ENCODE data around the gene SPTBN1. TPM values are rescaled to one million over a fixed set of nuclear protein-coding genes. Genes with fewer than 3 reads are reported as not detected.

SPTBN1 gene
- total RNA-seq, 2 donors from 2014 or later: 179 to 194 TPM

DNA sequence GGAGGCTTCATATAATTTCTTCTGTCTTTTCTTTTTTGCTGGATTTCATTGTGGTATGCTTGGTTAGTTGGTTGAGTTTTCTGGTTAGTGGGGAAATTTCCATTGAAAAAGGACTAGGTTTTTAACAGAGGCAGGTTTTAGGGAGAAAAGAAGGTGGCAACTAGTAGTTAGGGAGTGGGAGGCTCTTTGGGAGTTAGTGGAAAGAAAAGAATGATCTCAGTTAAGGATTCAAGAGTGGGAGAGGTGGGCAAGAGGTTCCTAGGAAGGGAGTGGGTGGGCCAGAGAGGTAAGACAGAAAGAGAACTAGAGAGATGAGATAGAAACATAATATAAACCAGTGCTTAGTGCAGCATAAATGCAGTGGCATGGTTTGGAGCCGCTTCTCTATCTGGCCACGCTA is 96.9 kb downstream of the SPTBN1 start:
- Mint-ChIP-seq H3K4me3 (no peak overlapping the region), H3K4me1 (peaks cover 42% of the 10 kb centered on the region), H3K36me3 (ENCODE audit: low read depth) (no peaks in the 10 kb centered on the region), H3K27me3 (ENCODE audit: insufficient read depth) (no peaks in the 10 kb centered on the region), H3K27ac (no peak overlapping the region), H3K9me3 (no peaks in the 10 kb centered on the region)
- no peak overlapping the region for H3K9ac ChIP-seq (ENCODE audit: extremely low read depth, low read length, poor library complexity, severe bottlenecking)
- H3K27me3 ChIP-seq (ENCODE audit: control insufficient read depth, insufficient read depth, low read length, poor library complexity, severe bottlenecking): no peaks in the 10 kb centered on the region
- H3K4me1 ChIP-seq (ENCODE audit: control insufficient read depth, insufficient read depth, low read length): peaks cover 11% of the 10 kb centered on the region
- WGBS, 2 experiments (ENCODE audit: insufficient coverage in 1 of 2, insufficient read length in 1 of 2): 92 to 96% methylated on average over 2 of the region's 2 CpGs
- H3K9me3 ChIP-seq (ENCODE audit: control insufficient read depth, low read length): no peaks in the 10 kb centered on the region
- H3K36me3 ChIP-seq (ENCODE audit: control insufficient read depth, insufficient read depth, low read length): no peaks in the 10 kb centered on the region
- no peak for DNase-seq
- no peak overlapping the region for H3K27ac ChIP-seq (ENCODE audit: low read depth, low read length)
- H3K4me3 ChIP-seq (ENCODE audit: low read length): no peak overlapping the region
- TF ChIP-seq, protein P1, sequence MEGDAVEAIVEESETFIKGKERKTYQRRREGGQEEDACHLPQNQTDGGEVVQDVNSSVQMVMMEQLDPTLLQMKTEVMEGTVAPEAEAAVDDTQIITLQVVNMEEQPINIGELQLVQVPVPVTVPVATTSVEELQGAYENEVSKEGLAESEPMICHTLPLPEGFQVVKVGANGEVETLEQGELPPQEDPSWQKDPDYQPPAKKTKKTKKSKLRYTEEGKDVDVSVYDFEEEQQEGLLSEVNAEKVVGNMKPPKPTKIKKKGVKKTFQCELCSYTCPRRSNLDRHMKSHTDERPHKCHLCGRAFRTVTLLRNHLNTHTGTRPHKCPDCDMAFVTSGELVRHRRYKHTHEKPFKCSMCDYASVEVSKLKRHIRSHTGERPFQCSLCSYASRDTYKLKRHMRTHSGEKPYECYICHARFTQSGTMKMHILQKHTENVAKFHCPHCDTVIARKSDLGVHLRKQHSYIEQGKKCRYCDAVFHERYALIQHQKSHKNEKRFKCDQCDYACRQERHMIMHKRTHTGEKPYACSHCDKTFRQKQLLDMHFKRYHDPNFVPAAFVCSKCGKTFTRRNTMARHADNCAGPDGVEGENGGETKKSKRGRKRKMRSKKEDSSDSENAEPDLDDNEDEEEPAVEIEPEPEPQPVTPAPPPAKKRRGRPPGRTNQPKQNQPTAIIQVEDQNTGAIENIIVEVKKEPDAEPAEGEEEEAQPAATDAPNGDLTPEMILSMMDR (conservative IDR thresholded peaks at IDR 0.05): no peak

DNA sequence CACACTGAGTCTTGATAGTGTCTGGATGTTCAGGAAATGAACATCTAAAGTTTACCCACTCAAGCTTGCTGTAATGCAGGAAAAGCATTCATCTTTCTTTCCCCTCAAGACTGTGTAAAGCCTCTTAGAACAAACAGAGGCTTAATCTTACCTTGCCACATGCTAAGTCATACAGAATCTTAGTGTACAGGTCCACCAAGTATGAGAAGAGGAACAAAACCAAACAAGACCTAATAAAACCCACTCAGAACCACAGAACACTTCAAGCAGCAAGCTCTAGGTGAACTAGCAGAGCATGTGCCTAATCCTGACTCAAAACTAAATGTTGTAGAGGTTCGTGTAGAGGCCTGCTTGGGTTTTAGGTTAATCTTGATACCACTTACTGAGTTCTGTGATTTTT is 97.6 kb downstream of the SPTBN1 start:
- DNase-seq: no peak
- 91 to 100% methylated on average over 1 of the region's 1 CpG for WGBS, 2 experiments (ENCODE audit: insufficient coverage in 1 of 2, insufficient read length in 1 of 2)
- no peaks in the 10 kb centered on the region for H3K9me3 Mint-ChIP-seq
- H3K27me3 ChIP-seq (ENCODE audit: control insufficient read depth, insufficient read depth, low read length, poor library complexity, severe bottlenecking): no peaks in the 10 kb centered on the region
- H3K9me3 ChIP-seq (ENCODE audit: control insufficient read depth, low read length): no peaks in the 10 kb centered on the region
- H3K27ac Mint-ChIP-seq: no peak overlapping the region
- H3K9ac ChIP-seq (ENCODE audit: extremely low read depth, low read length, poor library complexity, severe bottlenecking): no peak overlapping the region
- peaks cover 11% of the 10 kb centered on the region for H3K4me1 ChIP-seq (ENCODE audit: control insufficient read depth, insufficient read depth, low read length)
- no peak overlapping the region for H3K4me3 ChIP-seq (ENCODE audit: low read length)
- no peak overlapping the region for H3K4me3 Mint-ChIP-seq
- H3K4me1 Mint-ChIP-seq: peaks cover 42% of the 10 kb centered on the region
- H3K36me3 ChIP-seq (ENCODE audit: control insufficient read depth, insufficient read depth, low read length): no peaks in the 10 kb centered on the region
- H3K27me3 Mint-ChIP-seq (ENCODE audit: insufficient read depth): no peaks in the 10 kb centered on the region
- TF ChIP-seq, protein P1 (conservative IDR thresholded peaks at IDR 0.05): no peak
- no peaks in the 10 kb centered on the region for H3K36me3 Mint-ChIP-seq (ENCODE audit: low read depth)
- no peak overlapping the region for H3K27ac ChIP-seq (ENCODE audit: low read depth, low read length)

DNA sequence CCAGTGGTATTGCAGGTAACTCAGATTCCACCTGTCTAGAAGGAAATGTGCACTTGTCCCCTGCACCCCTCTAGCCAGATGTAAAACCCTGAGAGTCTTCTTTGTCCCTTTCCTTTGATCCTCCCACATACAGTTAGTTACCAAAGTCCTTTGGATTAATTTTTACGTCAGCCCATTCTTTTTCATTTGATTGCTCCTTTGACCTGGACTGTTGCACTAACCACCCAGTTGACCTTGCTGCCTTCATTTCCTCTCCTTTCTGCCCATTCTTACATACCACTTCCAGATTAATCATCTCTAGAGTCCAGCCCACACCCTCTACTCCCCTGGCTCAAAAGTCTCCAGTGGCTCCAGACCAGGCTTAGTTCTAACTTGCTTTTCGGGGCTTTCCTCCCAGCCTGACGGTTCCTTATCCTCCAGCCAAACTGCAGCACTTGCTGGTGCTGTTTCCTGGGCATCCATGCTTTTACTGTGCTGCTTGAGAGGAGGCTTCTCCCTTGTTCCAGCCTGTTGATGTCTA is 99.3 kb downstream of the SPTBN1 start:
- Mint-ChIP-seq H3K4me3 (no peak overlapping the region), H3K27ac (no peak overlapping the region), H3K36me3 (ENCODE audit: low read depth) (no peaks in the 10 kb centered on the region), H3K27me3 (ENCODE audit: insufficient read depth) (no peaks in the 10 kb centered on the region), H3K9me3 (no peaks in the 10 kb centered on the region), H3K4me1 (peaks cover 35% of the 10 kb centered on the region)
- WGBS, 2 experiments (ENCODE audit: insufficient coverage in 1 of 2, insufficient read length in 1 of 2): 92 to 95% methylated on average over 2 to 3 of the region's 3 CpGs
- Histone ChIP-seq H3K9me3 (ENCODE audit: control insufficient read depth, low read length) (no peaks in the 10 kb centered on the region), H3K9ac (ENCODE audit: extremely low read depth, low read length, poor library complexity, severe bottlenecking) (no peak overlapping the region), H3K4me1 (ENCODE audit: control insufficient read depth, insufficient read depth, low read length) (peaks cover 11% of the 10 kb centered on the region), H3K36me3 (ENCODE audit: control insufficient read depth, insufficient read depth, low read length) (no peaks in the 10 kb centered on the region), H3K27ac (ENCODE audit: low read depth, low read length) (no peak overlapping the region), H3K4me3 (ENCODE audit: low read length) (no peak overlapping the region), H3K27me3 (ENCODE audit: control insufficient read depth, insufficient read depth, low read length, poor library complexity, severe bottlenecking) (no peaks in the 10 kb centered on the region)
- TF ChIP-seq, protein P1 (conservative IDR thresholded peaks at IDR 0.05): no peak
- no peak for DNase-seq

Data from endodermal cell (in vitro differentiated cells).